Lung (tissue), 12 donors: ENCODE results near the gene CHI3L1. TPM values are rescaled to one million over a fixed set of nuclear protein-coding genes. Genes with fewer than 3 reads are reported as not detected.

Experiments used
- ATAC-seq: fragments of 200-7000 bp; cut with Tn5 transposase; one replicate; pipeline ENCODE4 v1.9.1; 2020; ENCODE audit warnings: moderate number of reproducible peaks; ENCODE audit not compliant: insufficient read depth, low FRiP score
- DNase-seq, 3 donors: peaks; one replicate each; pipeline ENCODE4 v3.0.0-alpha.2; 2013 to 2017
- H3K27ac ChIP-seq, 2 donors: one replicate each; pipeline ENCODE4 v1.5.1; 2013; ENCODE audit warnings: mild to moderate bottlenecking in 2 of 2, moderate library complexity in 2 of 2, control low read depth in 1 of 2, inconsistent platforms in 1 of 2, low read depth in 1 of 2, low read length in 1 of 2
- H3K27me3 ChIP-seq, 3 donors: one replicate each; pipeline ENCODE4 v1.5.1; 2013; ENCODE audit warnings: low read length in 2 of 3; ENCODE audit not compliant: control insufficient read depth in 3 of 3, insufficient read depth in 3 of 3
- H3K36me3 ChIP-seq, 4 donors: one replicate each; pipeline ENCODE4 v1.5.1; 2013; ENCODE audit warnings: low read length in 4 of 4, mild to moderate bottlenecking in 1 of 4, moderate library complexity in 1 of 4; ENCODE audit not compliant: control insufficient read depth in 4 of 4, insufficient read depth in 4 of 4
- H3K4me1 ChIP-seq, 5 donors: one replicate each; pipeline ENCODE4 v1.5.1; 2013; ENCODE audit warnings: low read length in 5 of 5, mild to moderate bottlenecking in 2 of 5, moderate library complexity in 1 of 5; ENCODE audit not compliant: control insufficient read depth in 5 of 5, insufficient read depth in 5 of 5
- H3K4me3 ChIP-seq: one replicate; pipeline ENCODE4 v1.5.1; 2013; ENCODE audit warnings: mild to moderate bottlenecking, control low read depth, moderate library complexity
- H3K9ac ChIP-seq, 2 donors: one replicate each; pipeline ENCODE4 v1.5.1; 2013; ENCODE audit warnings: low read length in 2 of 2, control low read depth in 1 of 2; ENCODE audit not compliant: insufficient read depth in 1 of 2
- H3K9me3 ChIP-seq, 4 donors: one replicate each; pipeline ENCODE4 v1.5.1; 2013; ENCODE audit warnings: low read length in 3 of 4, mild to moderate bottlenecking in 1 of 4, moderate library complexity in 1 of 4; ENCODE audit not compliant: control insufficient read depth in 4 of 4, insufficient read depth in 3 of 4
- CTCF ChIP-seq: IDR thresholded peaks from 2 replicates; pipeline ENCODE4 v1.5.1; 2012; ENCODE audit warnings: mild to moderate bottlenecking; ENCODE audit errors: control extremely low read depth, extremely low read depth
- WGBS, 2 donors: extraction: QIAGEN DNeasy Blood & Tissue Kit; methylation state at CpG; one replicate each; pipeline ENCODE4 v1.1.7; 2013; 5-methylcytosine and 5-hydroxymethylcytosine counted together
- polyA plus RNA-seq, 2 donors: library from polyadenylated mRNA; stranded (reverse); fragments of 200-250 nt; gene quantifications; one replicate each; pipeline ENCODE4 v1.2.1, GENCODE V29; 2013
- total RNA-seq, 2 donors: library from RNA; depleted of rRNA in 1 of 2; stranded (reverse); fragments of >200 nt in 1 of 2; gene quantifications; one replicate each; pipeline ENCODE4 v1.2.1, GENCODE V29; 2014 to 2021
- donor health status: control.
- donor health status: control.
- donor health status: Bipolar disorder and iron deficiency.
- donor health status: healthy.
- donor health status: DM: yes; HTN: yes; CAD: no.

CHI3L1 gene
- total and polyA plus RNA-seq, 4 donors = 46.4 to 169 (median 110) TPM

GRCh38 chr1:203171341-203172183, 14.9 kb downstream of the CHI3L1 start:
- no peaks in the 10 kb centered on the region for H3K4me1 ChIP-seq
- no peak overlapping the region for H3K9ac ChIP-seq
- H3K36me3 ChIP-seq = no peaks in the 10 kb centered on the region
- WGBS, 2 donors = 94 to 96% methylated on average over 22 of the region's 22 CpGs
- TF ChIP-seq CTCF = no peak
- H3K27ac ChIP-seq = no peak overlapping the region
- H3K27me3 ChIP-seq = no peaks in the 10 kb centered on the region
- H3K4me3 ChIP-seq = no peak overlapping the region
- DNase-seq = no peak
- no peaks in the 10 kb centered on the region for H3K9me3 ChIP-seq
- ATAC-seq = no peak

- Histone ChIP-seq H3K4me3 (no peak overlapping the region), H3K9ac (no peak overlapping the region), H3K27me3 (no peaks in the 10 kb centered on the region), H3K9me3 (no peaks in the 10 kb centered on the region), H3K36me3 (no peaks in the 10 kb centered on the region), H3K4me1 (no peaks in the 10 kb centered on the region), H3K27ac (no peak overlapping the region)
- DNase-seq = no peak
- ATAC-seq = no peak
- TF ChIP-seq CTCF = no peak
- 86 to 91% methylated on average over 8 of the region's 8 CpGs for WGBS, 2 donors
Observed at GRCh38 chr1:203170625-203171330, 15.7 kb downstream of the CHI3L1 start.

GRCh38 chr1:203169770-203170520, 16.6 kb downstream of the CHI3L1 start:
- peaks cover 0 to 1% (median 0%) of the 10 kb centered on the region in 4 donors for H3K9me3 ChIP-seq
- 91 to 93% methylated on average over 21 of the region's 21 CpGs for WGBS, 2 donors
- H3K4me3 ChIP-seq = no peak overlapping the region
- no peak for DNase-seq
- H3K36me3 ChIP-seq = no peaks in the 10 kb centered on the region
- H3K27me3 ChIP-seq = no peaks in the 10 kb centered on the region
- no peak overlapping the region for H3K9ac ChIP-seq
- H3K4me1 ChIP-seq = no peaks in the 10 kb centered on the region
- no peak overlapping the region for H3K27ac ChIP-seq
- no peak for TF ChIP-seq CTCF
- ATAC-seq = no peak
